ACC112 (cell line): ENCODE measurements around the gene GPR183.
"Not testable (repeated sequence)": the region's sequence is repeated elsewhere in the genome, so short reads cannot be mapped to it uniquely, and the experiment has no call there.

Experiments used
- H2AFZ ChIP-seq: fragments of 200-600 bp; sonication (generic); one replicate; pipeline ENCODE4 v1.6.0; 2017; ENCODE audit warnings: antibody characterized with exemption, low read length; ENCODE audit not compliant: unreplicated experiment
- H3K27ac ChIP-seq: fragments of 200-600 bp; sonication (generic); 2 replicates; pipeline ENCODE4 v1.5.1; 2014; ENCODE audit warnings: low read depth, mild to moderate bottlenecking, antibody characterized with exemption, low read length, moderate library complexity
- H3K27me3 ChIP-seq: fragments of 200-600 bp; sonication (generic); 2 replicates; pipeline ENCODE4 v1.6.1; 2014; ENCODE audit warnings: mild to moderate bottlenecking, antibody characterized with exemption, low read length, moderate library complexity, mixed read lengths; ENCODE audit not compliant: insufficient read depth
- H3K36me3 ChIP-seq: fragments of 200-600 bp; sonication (generic); 2 replicates; pipeline ENCODE4 v1.6.1; 2016; ENCODE audit warnings: mild to moderate bottlenecking, antibody characterized with exemption, low read length, moderate library complexity, mixed read lengths; ENCODE audit not compliant: insufficient read depth
- H3K4me1 ChIP-seq: fragments of 200-600 bp; sonication (generic); one replicate; pipeline ENCODE4 v1.6.1; 2016; ENCODE audit warnings: low read length, mixed read lengths; ENCODE audit not compliant: insufficient read depth, unreplicated experiment, control insufficient read depth
- H3K4me3 ChIP-seq: fragments of 200-600 bp; sonication (generic); 2 replicates; pipeline ENCODE4 v1.5.1; 2014; ENCODE audit warnings: mild to moderate bottlenecking, low read depth, low read length
- H3K79me2 ChIP-seq: fragments of 200-600 bp; sonication (generic); one replicate; pipeline ENCODE4 v1.6.0; 2016; ENCODE audit warnings: low read length; ENCODE audit not compliant: control insufficient read depth, unreplicated experiment, insufficient read depth

GPR183 gene

GRCh38 chr13:99258946-99259345, 48.3 kb downstream of the GPR183 start:
- Histone ChIP-seq H3K4me1 (no peaks in the 10 kb centered on the region), H3K27me3 (no peaks in the 10 kb centered on the region), H3K79me2 (no peaks in the 10 kb centered on the region), H3K4me3 (no peak overlapping the region), H3K27ac (no peak overlapping the region), H3K36me3 (no peaks in the 10 kb centered on the region; the same call in 1 of the 2 replicates), H2AFZ (no peak overlapping the region)

- Histone ChIP-seq H3K27ac (no peak within 1 kb of the TSS), H2AFZ (no peak within 1 kb of the TSS), H3K36me3 (no peaks in the 10 kb centered on the region; the same call in 1 of the 2 replicates), H3K4me1 (no peaks in the 10 kb centered on the region), H3K27me3 (no peaks in the 10 kb centered on the region), H3K79me2 (no peaks in the 10 kb centered on the region), H3K4me3 (no peak within 1 kb of the TSS)
Observed at GRCh38 chr13:99258210-99258860, 48.9 kb downstream of the GPR183 start, which contains the start of gene GPR18. Gene GPR18 (minus strand): TSS chr13:99258379. CDS start chr13:99255872, 2,507 bp downstream.

GRCh38 chr13:99257291-99257690, 49.9 kb downstream of the GPR183 start:
- H3K36me3 ChIP-seq, result no peaks in the 10 kb centered on the region; the same call in 1 of the 2 replicates
- no peak overlapping the region for H3K4me3 ChIP-seq
- H3K27ac ChIP-seq, result no peak overlapping the region
- no peaks in the 10 kb centered on the region for H3K27me3 ChIP-seq
- no peaks in the 10 kb centered on the region for H3K79me2 ChIP-seq
- H3K4me1 ChIP-seq, result no peaks in the 10 kb centered on the region
- no peak overlapping the region for H2AFZ ChIP-seq

GRCh38 chr13:99256709-99257108, 50.5 kb downstream of the GPR183 start:
- H3K27ac ChIP-seq, result no peak overlapping the region

GRCh38 chr13:99256283-99256682, 50.9 kb downstream of the GPR183 start:
- H3K4me1 ChIP-seq, result no peaks in the 10 kb centered on the region
- H2AFZ ChIP-seq, result no peak overlapping the region
- no peaks in the 10 kb centered on the region for H3K79me2 ChIP-seq
- no peak overlapping the region for H3K4me3 ChIP-seq
- H3K36me3 ChIP-seq, result no peaks in the 10 kb centered on the region; the same call in 1 of the 2 replicates
- no peak overlapping the region for H3K27ac ChIP-seq
- H3K27me3 ChIP-seq, result no peaks in the 10 kb centered on the region

More at GRCh38 chr13:99256709-99257108, 50.5 kb downstream of the GPR183 start:
- no peaks in the 10 kb centered on the region for H3K4me1 ChIP-seq
- H3K36me3 ChIP-seq, result no peaks in the 10 kb centered on the region; the same call in 1 of the 2 replicates
- H3K27me3 ChIP-seq, result no peaks in the 10 kb centered on the region
- no peak overlapping the region for H2AFZ ChIP-seq
- no peaks in the 10 kb centered on the region for H3K79me2 ChIP-seq
- no peak overlapping the region for H3K4me3 ChIP-seq

- Histone ChIP-seq H3K36me3 (no peaks in the 10 kb centered on the region; the same call in 1 of the 2 replicates), H2AFZ (no peak overlapping the region), H3K27ac (no peak overlapping the region), H3K27me3 (no peaks in the 10 kb centered on the region), H3K4me3 (no peak overlapping the region), H3K79me2 (no peaks in the 10 kb centered on the region), H3K4me1 (no peaks in the 10 kb centered on the region)
Observed at GRCh38 chr13:99255271-99255670, 51.9 kb downstream of the GPR183 start.

- Histone ChIP-seq H3K36me3 (no peaks in the 10 kb centered on the region; the same call in 1 of the 2 replicates), H2AFZ (no peak overlapping the region), H3K27ac (no peak overlapping the region), H3K79me2 (no peaks in the 10 kb centered on the region), H3K4me3 (no peak overlapping the region), H3K4me1 (no peaks in the 10 kb centered on the region), H3K27me3 (no peaks in the 10 kb centered on the region)
Observed at GRCh38 chr13:99254830-99255229, 52.4 kb downstream of the GPR183 start.

GRCh38 chr13:99251921-99252320, 55.3 kb downstream of the GPR183 start:
- no peaks in the 10 kb centered on the region for H3K79me2 ChIP-seq
- H3K4me1 ChIP-seq, result no peaks in the 10 kb centered on the region
- no peak overlapping the region for H2AFZ ChIP-seq
- no peak overlapping the region for H3K4me3 ChIP-seq
- no peaks in the 10 kb centered on the region; the same call in 1 of the 2 replicates for H3K36me3 ChIP-seq
- no peaks in the 10 kb centered on the region for H3K27me3 ChIP-seq
- no peak overlapping the region for H3K27ac ChIP-seq

- no peaks in the 10 kb centered on the region for H3K79me2 ChIP-seq
- no peaks in the 10 kb centered on the region for H3K27me3 ChIP-seq
- H3K36me3 ChIP-seq, result no peaks in the 10 kb centered on the region; the same call in 1 of the 2 replicates
- no peak overlapping the region for H3K27ac ChIP-seq
- no peak overlapping the region for H2AFZ ChIP-seq
- no peaks in the 10 kb centered on the region for H3K4me1 ChIP-seq
- no peak overlapping the region for H3K4me3 ChIP-seq
Observed at GRCh38 chr13:99250982-99251825, 56.0 kb downstream of the GPR183 start.

GRCh38 chr13:99249606-99250005, 57.6 kb downstream of the GPR183 start:
- not testable (repeated sequence) for H3K4me1 ChIP-seq, H3K36me3 ChIP-seq, H3K27ac ChIP-seq

More at GRCh38 chr13:99249606-99250005, 57.6 kb downstream of the GPR183 start:
- H2AFZ ChIP-seq, H3K79me2 ChIP-seq, H3K27me3 ChIP-seq, H3K4me3 ChIP-seq: not testable (repeated sequence)
